Activated B cell treated with CpG ODN at 0.5 μM for 24 hours (primary cell): ENCODE measurements around the gene ARRDC5. TPM values are rescaled to one million over a fixed set of nuclear protein-coding genes. Genes with fewer than 3 reads are reported as not detected.
"Not testable (repeated sequence)": the region's sequence is repeated elsewhere in the genome, so short reads cannot be mapped to it uniquely, and the experiment has no call there.

Experiments
- ATAC-seq: fragments of 200-7000 bp; cut with Tn5 transposase; one replicate; pipeline ENCODE4 v1.10.0; 2021; ENCODE audit warnings: low read depth, mild to moderate bottlenecking, moderate library complexity
- CTCF ChIA-PET: fragments of 350-600 bp; sonication (Branson Sonifier 250); formaldehyde crosslinking; loops from one replicate; lab custom pipeline; 2021; ENCODE audit warnings: antibody characterized with exemption; lab: Charles Lee
- POLR2A ChIA-PET: fragments of 350-600 bp; sonication (Branson Sonifier 250); formaldehyde crosslinking; loops from one replicate; lab custom pipeline; 2021; ENCODE audit warnings: antibody characterized with exemption; lab: Charles Lee
- DNase-seq: peaks from one replicate; pipeline ENCODE4 v3.0.0; 2022
- H3K27ac Mint-ChIP-seq: one replicate; pipeline ENCODE4 v1.8.0; 2020; ENCODE audit warnings: mixed read lengths
- H3K27me3 Mint-ChIP-seq: one replicate; pipeline ENCODE4 v1.8.0; 2021; ENCODE audit warnings: mixed read lengths
- H3K36me3 Mint-ChIP-seq: one replicate; pipeline ENCODE4 v1.8.0; 2021; ENCODE audit warnings: low read depth, mixed read lengths
- H3K4me1 Mint-ChIP-seq: one replicate; pipeline ENCODE4 v1.8.0; 2021; ENCODE audit warnings: mixed read lengths
- H3K4me3 Mint-ChIP-seq: one replicate; pipeline ENCODE4 v1.8.0; 2020; ENCODE audit warnings: mild to moderate bottlenecking, mixed read lengths
- H3K9me3 Mint-ChIP-seq: one replicate; pipeline ENCODE4 v1.8.0; 2020; ENCODE audit warnings: mixed read lengths
- CTCF ChIP-seq: fragments of 200-600 bp; IDR thresholded peaks from one replicate; pipeline ENCODE4 v1.8.0; 2022; ENCODE audit warnings: antibody characterized with exemption, mild to moderate bottlenecking
- intact Hi-C: fragments of 100-400 bp; cut with micrococcal nuclease; formaldehyde crosslinking; loops from one replicate; pipeline ENCODE4 v1.15.1; 2024
- total RNA-seq: library from RNA; stranded (reverse); gene quantifications from 2 replicates; pipeline ENCODE4 v1.2.3, GENCODE V29; 2022

ARRDC5 gene
- 4.3 and 5.0 TPM in 2 replicates for total RNA-seq

GRCh38 chr19:4902796-4903195, at the start of gene ARRDC5:
ARRDC5 (minus strand) TSS chr19:4902896; CDS start chr19:4902825, 71 bp downstream.
- DNase-seq (no peak), ATAC-seq (no peak)
- H3K27ac Mint-ChIP-seq, result no peak within 1 kb of the TSS
- POLR2A ChIA-PET, result no interaction called here
- CTCF ChIA-PET, result interaction anchor here (1.2 kb wide), 1 partner anchor 8 kb away, joined by 4 read pairs; no protein-coding TSS in a partner anchor
- H3K4me3 Mint-ChIP-seq, result no peak within 1 kb of the TSS
- no peaks in the 10 kb centered on the region for H3K9me3 Mint-ChIP-seq
- H3K4me1 Mint-ChIP-seq, result no peaks in the 10 kb centered on the region
- TF ChIP-seq CTCF, result no peak
- intact Hi-C loops, result no loop called here
- no peaks in the 10 kb centered on the region for H3K27me3 Mint-ChIP-seq
- H3K36me3 Mint-ChIP-seq, result peaks cover 2% of the 10 kb centered on the region

- POLR2A ChIA-PET, result interaction anchor here (0.6 to 0.7 kb wide), 3 partner anchors 33 to 1251 kb away, joined by 3 to 8 read pairs (median 6); no protein-coding TSS in a partner anchor
- Mint-ChIP-seq H3K27me3 (no peaks in the 10 kb centered on the region), H3K27ac (no peak overlapping the region), H3K4me1 (no peaks in the 10 kb centered on the region), H3K36me3 (no peaks in the 10 kb centered on the region), H3K9me3 (no peaks in the 10 kb centered on the region), H3K4me3 (no peak overlapping the region)
- DNase-seq (no peak), ATAC-seq (no peak)
- intact Hi-C loops, result no loop called here
- CTCF ChIA-PET, result no interaction called here
- no peak for TF ChIP-seq CTCF
Observed at GRCh38 chr19:4951656-4952055, 49.0 kb upstream of the ARRDC5 start.

- CTCF ChIA-PET, H3K27ac Mint-ChIP-seq, POLR2A ChIA-PET, H3K9me3 Mint-ChIP-seq, H3K36me3 Mint-ChIP-seq, ATAC-seq, intact Hi-C loops, H3K4me1 Mint-ChIP-seq, H3K4me3 Mint-ChIP-seq, H3K27me3 Mint-ChIP-seq, DNase-seq: not testable (repeated sequence)
Observed at GRCh38 chr19:4950650-4951049, 48.0 kb upstream of the ARRDC5 start.

- H3K27ac Mint-ChIP-seq, H3K9me3 Mint-ChIP-seq, DNase-seq, H3K36me3 Mint-ChIP-seq, H3K4me3 Mint-ChIP-seq, intact Hi-C loops, H3K27me3 Mint-ChIP-seq, POLR2A ChIA-PET, H3K4me1 Mint-ChIP-seq, ATAC-seq: not testable (repeated sequence)
- CTCF ChIA-PET, result interaction anchor here (1.5 kb wide), 1 partner anchor 90 kb away, joined by 8 read pairs; no protein-coding TSS in a partner anchor
Observed at GRCh38 chr19:4941638-4942169, 39.0 kb upstream of the ARRDC5 start.

GRCh38 chr19:4939466-4939865, 36.8 kb upstream of the ARRDC5 start:
- ChIA-PET CTCF (interaction anchor here (0.8 kb wide), 1 partner anchor 130 kb away, joined by 3 read pairs; no protein-coding TSS in a partner anchor), POLR2A (no interaction called here)
- Mint-ChIP-seq H3K9me3 (no peaks in the 10 kb centered on the region), H3K27me3 (no peaks in the 10 kb centered on the region), H3K4me3 (no peak overlapping the region), H3K4me1 (no peaks in the 10 kb centered on the region), H3K27ac (no peak overlapping the region), H3K36me3 (no peaks in the 10 kb centered on the region)
- DNase-seq, result no peak
- ATAC-seq, result no peak
- TF ChIP-seq CTCF, result no peak
- intact Hi-C loops, result no loop called here

- H3K4me1 Mint-ChIP-seq, DNase-seq, CTCF ChIA-PET, H3K27me3 Mint-ChIP-seq, POLR2A ChIA-PET, H3K9me3 Mint-ChIP-seq, ATAC-seq, H3K36me3 Mint-ChIP-seq, H3K27ac Mint-ChIP-seq, intact Hi-C loops, H3K4me3 Mint-ChIP-seq: not testable (repeated sequence)
Observed at GRCh38 chr19:4938461-4938860, 35.8 kb upstream of the ARRDC5 start.
